VCaP (cell line): ENCODE data around the gene NDFIP2.

Source experiments
- H3K27ac ChIP-seq: fragments of 450-650 bp; 2 replicates; pipeline ENCODE4 v1.5.1; 2017
- CTCF ChIP-seq: fragments of 450-650 bp; conservative IDR thresholded peaks from 2 replicates; pipeline ENCODE4 v1.5.1; 2017; ENCODE audit warnings: mild to moderate bottlenecking, moderate library complexity

NDFIP2 gene

GRCh38 chr13:79470666-79471065 is 10.3 kb upstream of the NDFIP2 start:
- H3K27ac ChIP-seq, result no peak overlapping the region

GRCh38 chr13:79475569-79475968 is 5.4 kb upstream of the NDFIP2 start:
- TF ChIP-seq CTCF, result no peak
- H3K27ac ChIP-seq, result no peak overlapping the region

More at GRCh38 chr13:79470666-79471065, 10.3 kb upstream of the NDFIP2 start:
- TF ChIP-seq CTCF, result no peak

- H3K27ac ChIP-seq, result no peak overlapping the region
- no peak for TF ChIP-seq CTCF
These were observed 3.0 kb upstream of the NDFIP2 start for GRCh38 chr13:79477968-79478367.

- H3K27ac ChIP-seq, result peak overlapping the region; percentile 94; the same call in 1 of the 2 replicates
- TF ChIP-seq CTCF, result no peak
These were observed 1.1 kb upstream of the NDFIP2 start for GRCh38 chr13:79479882-79480281.

- peak overlapping the region; percentile 94 for H3K27ac ChIP-seq
- no peak for TF ChIP-seq CTCF
These were observed 714 bp downstream of the NDFIP2 start for GRCh38 chr13:79481685-79482052.

GRCh38 chr13:79482281-79482970 is 1.5 kb downstream of the NDFIP2 start:
- TF ChIP-seq CTCF, result no peak
- H3K27ac ChIP-seq, result peak overlapping the region; percentile 94

- TF ChIP-seq CTCF, result no peak
These were observed 2.2 kb downstream of the NDFIP2 start for GRCh38 chr13:79483086-79483706.

More at GRCh38 chr13:79483086-79483706, 2.2 kb downstream of the NDFIP2 start:
- no peak overlapping the region for H3K27ac ChIP-seq
